Gastroesophageal sphincter (tissue), 3 donors: ENCODE data around the gene TNNT2.

Experiments used
- POLR2A ChIP-seq, 2 donors: fragments of 450-650 bp; IDR thresholded peaks; one replicate each; pipeline ENCODE4 v1.6.1; 2017; ENCODE audit warnings: antibody characterized with exemption in 2 of 2, mild to moderate bottlenecking in 2 of 2, moderate library complexity in 1 of 2
- POLR2AphosphoS5 ChIP-seq: sonication (generic); formaldehyde crosslinking; IDR thresholded peaks from one replicate; pipeline ENCODE4 v1.6.1; 2017; ENCODE audit warnings: antibody characterized with exemption
- TF ChIP-seq, protein P1 (sequence below), 4 experiments: fragments of 200-600 bp in 2 of 4; fragments of 450-650 bp in 2 of 4; sonication (generic) in 1 of 4; IDR thresholded peaks; one replicate each; pipeline ENCODE4 v1.5.1; 2017 to 2019; ENCODE audit warnings: antibody characterized with exemption in 4 of 4, mild to moderate bottlenecking in 2 of 4, moderate library complexity in 2 of 4

DNA sequence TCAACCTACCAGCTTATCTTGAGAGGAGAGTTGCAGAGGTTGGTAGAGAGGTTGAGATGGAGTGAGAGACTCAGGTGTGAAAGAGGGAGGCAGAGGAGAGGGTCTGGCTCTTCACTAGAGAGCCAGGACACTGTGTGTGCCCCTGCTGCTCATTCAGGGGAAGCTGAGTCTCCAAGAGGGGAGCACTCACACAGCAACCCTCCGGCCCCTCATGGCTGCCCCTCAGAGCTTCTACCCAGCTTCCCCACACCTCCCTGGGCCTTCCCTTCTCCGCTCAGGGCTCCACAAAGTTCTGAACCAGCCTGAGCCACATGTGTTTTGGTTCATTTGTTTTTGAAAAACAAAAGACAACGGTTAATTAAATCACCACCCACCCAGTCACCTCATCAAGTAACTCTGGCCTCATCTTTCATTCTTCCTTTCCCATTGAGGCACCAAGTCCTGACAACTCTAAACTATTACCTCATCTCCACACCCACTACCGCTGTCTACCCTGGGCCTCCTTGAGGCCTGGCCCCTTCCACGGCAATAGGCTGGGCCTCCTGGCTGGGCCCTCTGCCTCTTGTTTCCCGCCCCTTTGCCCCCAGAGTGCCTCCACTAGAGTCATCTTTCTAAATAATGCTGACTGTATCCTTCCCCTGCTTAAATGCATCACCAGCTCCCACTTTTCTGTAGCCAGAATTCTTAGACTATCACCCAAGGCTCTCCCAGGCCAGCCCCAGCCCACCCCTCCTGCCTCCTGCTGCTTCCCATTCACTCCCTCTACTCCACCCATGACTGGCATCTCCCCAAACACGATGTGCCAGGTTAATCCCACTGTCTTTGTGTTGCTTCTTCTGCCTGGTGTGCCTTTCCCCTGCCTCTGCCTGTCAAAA, 33.0 kb downstream of the TNNT2 start:
- TF ChIP-seq POLR2A (IDR thresholded peaks at IDR 0.05) (no peak), POLR2AphosphoS5 (no peak)
- TF ChIP-seq, protein P1, sequence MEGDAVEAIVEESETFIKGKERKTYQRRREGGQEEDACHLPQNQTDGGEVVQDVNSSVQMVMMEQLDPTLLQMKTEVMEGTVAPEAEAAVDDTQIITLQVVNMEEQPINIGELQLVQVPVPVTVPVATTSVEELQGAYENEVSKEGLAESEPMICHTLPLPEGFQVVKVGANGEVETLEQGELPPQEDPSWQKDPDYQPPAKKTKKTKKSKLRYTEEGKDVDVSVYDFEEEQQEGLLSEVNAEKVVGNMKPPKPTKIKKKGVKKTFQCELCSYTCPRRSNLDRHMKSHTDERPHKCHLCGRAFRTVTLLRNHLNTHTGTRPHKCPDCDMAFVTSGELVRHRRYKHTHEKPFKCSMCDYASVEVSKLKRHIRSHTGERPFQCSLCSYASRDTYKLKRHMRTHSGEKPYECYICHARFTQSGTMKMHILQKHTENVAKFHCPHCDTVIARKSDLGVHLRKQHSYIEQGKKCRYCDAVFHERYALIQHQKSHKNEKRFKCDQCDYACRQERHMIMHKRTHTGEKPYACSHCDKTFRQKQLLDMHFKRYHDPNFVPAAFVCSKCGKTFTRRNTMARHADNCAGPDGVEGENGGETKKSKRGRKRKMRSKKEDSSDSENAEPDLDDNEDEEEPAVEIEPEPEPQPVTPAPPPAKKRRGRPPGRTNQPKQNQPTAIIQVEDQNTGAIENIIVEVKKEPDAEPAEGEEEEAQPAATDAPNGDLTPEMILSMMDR (IDR thresholded peaks at IDR 0.05), result no peak
